Endothelial cell of umbilical vein (primary cell): Measurements from ENCODE around the gene PGAP3. TPM values are rescaled to one million over a fixed set of nuclear protein-coding genes. Genes with fewer than 3 reads are reported as not detected.

Experiments
- BruUV-seq: library from RNA; stranded (reverse); fragments of 400-500 nt; replicated peaks from 2 replicates; lab custom pipeline; 2021; lab: Mats Ljungman, UMichigan
- CTCF ChIA-PET: fragments of 300-600, 350-600 bp; sonication (Branson Sonifier 250); formaldehyde crosslinking; loops from one replicate; lab custom pipeline; 2021; ENCODE audit warnings: antibody characterized with exemption, inconsistent platforms; lab: Charles Lee
- POLR2A ChIA-PET: fragments of 300-600, 350-600 bp; sonication (Branson Sonifier 250); formaldehyde crosslinking; loops from one replicate; lab custom pipeline; 2021; ENCODE audit warnings: antibody characterized with exemption, inconsistent platforms; lab: Charles Lee
- DNase-seq: peaks from one replicate; pipeline ENCODE4 v3.0.0-alpha.2; 2011; ENCODE audit warnings: low read depth, low spot score
- FAIRE-seq: peaks from 2 replicates; lab custom pipeline; 2011; peaks lifted over from hg19 to GRCh38; lab: Jason Lieb, UNC
- H2AFZ ChIP-seq: 2 replicates; pipeline ENCODE4 v1.6.0; 2012; ENCODE audit warnings: low read depth, low read length, control low read depth, inconsistent platforms
- H3K27ac ChIP-seq: 2 replicates; pipeline ENCODE4 v1.5.1; 2011; ENCODE audit warnings: low read depth, mild to moderate bottlenecking, control low read depth, low read length, moderate library complexity; ENCODE audit not compliant: insufficient read depth
- H3K27me3 ChIP-seq, 2 experiments: 2 replicates each; pipeline versions ENCODE4 v1.6.0 to v1.6.1; 2011; ENCODE audit warnings: low read length in 2 of 2, mixed read lengths in 1 of 2; ENCODE audit not compliant: control insufficient read depth in 2 of 2, insufficient read depth in 2 of 2
- H3K36me3 ChIP-seq, 2 experiments: 2 replicates in 1 of 2; 3 replicates in 1 of 2; pipeline ENCODE4 v1.5.1; 2011; ENCODE audit warnings: low read length in 2 of 2, mild to moderate bottlenecking in 1 of 2, moderate library complexity in 1 of 2; ENCODE audit not compliant: control insufficient read depth in 2 of 2, insufficient read depth in 2 of 2; ENCODE audit errors: extremely low read depth in 1 of 2
- H3K4me1 ChIP-seq: 3 replicates; pipeline ENCODE4 v1.5.1; 2011; ENCODE audit warnings: mild to moderate bottlenecking, low read length; ENCODE audit not compliant: control insufficient read depth, insufficient read depth; ENCODE audit errors: extremely low read depth
- H3K4me2 ChIP-seq: 2 replicates; pipeline ENCODE4 v1.6.1; 2011; ENCODE audit warnings: low read length, control low read depth, mixed read lengths; ENCODE audit not compliant: insufficient read depth
- H3K4me3 ChIP-seq, 3 experiments: fragments of 200-600 bp in 1 of 3; sonication (generic), shearing (Covaris generic) in 1 of 3; replicated peaks in 1 of 3; 2 replicates each; pipeline ENCODE4 v1.5.1; 2011 to 2016; ENCODE audit warnings: control low read depth in 3 of 3, low read length in 3 of 3, mild to moderate bottlenecking in 2 of 3, inconsistent platforms in 1 of 3, low read depth in 1 of 3, moderate library complexity in 1 of 3; ENCODE audit not compliant: insufficient read depth in 1 of 3
- H3K79me2 ChIP-seq: 2 replicates; pipeline ENCODE4 v1.6.0; 2012; ENCODE audit warnings: low read length, inconsistent platforms; ENCODE audit not compliant: control insufficient read depth, insufficient read depth
- H3K9ac ChIP-seq: replicated peaks from 2 replicates; pipeline ENCODE3; 2011; ENCODE audit warnings: low read length, control low read depth; ENCODE audit not compliant: insufficient read depth; ENCODE audit errors: extremely low read depth
- H3K9me1 ChIP-seq: replicated peaks from 3 replicates; pipeline ENCODE4 v1.6.0; 2011; ENCODE audit warnings: mild to moderate bottlenecking, low read length; ENCODE audit not compliant: control insufficient read depth, insufficient read depth; ENCODE audit errors: extremely low read depth
- H3K9me3 ChIP-seq: replicated peaks from 2 replicates; pipeline ENCODE4 v1.5.1; 2012; ENCODE audit warnings: low read length, inconsistent platforms; ENCODE audit not compliant: control insufficient read depth, insufficient read depth
- H4K20me1 ChIP-seq: replicated peaks from 2 replicates; pipeline ENCODE3; 2011; ENCODE audit warnings: mild to moderate bottlenecking, low read length; ENCODE audit not compliant: control insufficient read depth, insufficient read depth; ENCODE audit errors: extremely low read depth
- EZH2 ChIP-seq: IDR thresholded peaks from 2 replicates; pipeline ENCODE4 v1.6.1; 2012; ENCODE audit warnings: borderline replicate concordance, low read depth, mild to moderate bottlenecking, moderate library complexity, low read length, inconsistent platforms; ENCODE audit not compliant: severe bottlenecking
- FOS ChIP-seq: IDR thresholded peaks from 2 replicates; pipeline ENCODE4 v1.6.1; 2011; ENCODE audit warnings: mild to moderate bottlenecking, low read length, moderate library complexity, borderline replicate concordance; ENCODE audit not compliant: insufficient read depth
- GATA2 ChIP-seq: IDR thresholded peaks from 2 replicates; pipeline ENCODE4 v1.7.0; 2011; ENCODE audit warnings: low read depth, mild to moderate bottlenecking, moderate library complexity, mixed read lengths, low read length; ENCODE audit not compliant: insufficient read length, insufficient read depth
- JUN ChIP-seq: IDR thresholded peaks from 2 replicates; pipeline ENCODE4 v1.6.1; 2011; ENCODE audit warnings: borderline replicate concordance, low read depth; ENCODE audit not compliant: insufficient read length, insufficient read depth
- MYC ChIP-seq: IDR thresholded peaks from one replicate; pipeline ENCODE4 v1.6.1; 2011; ENCODE audit warnings: mild to moderate bottlenecking, low read depth, low read length
- POLR2A ChIP-seq: IDR thresholded peaks from 2 replicates; pipeline ENCODE4 v1.6.1; 2012; ENCODE audit warnings: low read depth, mild to moderate bottlenecking, control low read depth, low read length
- POLR2AphosphoS5 ChIP-seq: IDR thresholded peaks from 2 replicates; pipeline ENCODE4 v1.6.1; 2012; ENCODE audit warnings: low read depth, mild to moderate bottlenecking, control low read depth, low read length, moderate library complexity; ENCODE audit not compliant: insufficient read depth
- dilution Hi-C: fragments of 300-500 bp; cut with MboI; formaldehyde crosslinking; loops from one replicate; pipeline ENCODE4 v1.15.0; 2019; ENCODE audit warnings: low sequenced_read_pairs; ENCODE audit not compliant: extremely low pct_ligation_motif_present
- intact Hi-C: fragments of 100-400 bp; cut with micrococcal nuclease; formaldehyde crosslinking; loops from one replicate; pipeline ENCODE4 v1.10.0; 2022
- polyA plus RNA-seq, 4 experiments: library from polyadenylated mRNA; depleted of rRNA in 3 of 4; stranded (reverse) in 3 of 4; unstranded in 1 of 4; fragments of >200 nt; gene quantifications; 2 replicates each; pipeline versions ENCODE4 v1.2.1 to v1.2.3, GENCODE V29; 2011 to 2012; ENCODE audit warnings: missing spikeins in 1 of 4
- total RNA-seq: library from RNA; stranded (reverse); gene quantifications from 2 replicates; pipeline ENCODE4 v1.2.3, GENCODE V29; 2021
- TF ChIP-seq, protein P1 (sequence below): IDR thresholded peaks from 2 replicates; pipeline ENCODE4 v1.6.1; 2011; ENCODE audit not compliant: insufficient read depth, insufficient read length
- TF ChIP-seq, protein P2 (sequence below), 2 donors: IDR thresholded peaks; 1 replicate in 1 of 2; 2 replicates in 1 of 2; pipeline ENCODE4 v1.5.1; 2011; ENCODE audit warnings: low read length in 2 of 2, mild to moderate bottlenecking in 2 of 2, moderate library complexity in 2 of 2, control low read depth in 1 of 2, inconsistent platforms in 1 of 2, low read depth in 1 of 2; ENCODE audit not compliant: insufficient read depth in 1 of 2; ENCODE audit errors: extremely low read depth in 1 of 2

PGAP3 gene
- total and polyA plus RNA-seq, 2 donors (not counting 3 experiments of a cell fraction or from before 2014, with no cell fraction given), result 6.4 to 14.9 TPM

DNA sequence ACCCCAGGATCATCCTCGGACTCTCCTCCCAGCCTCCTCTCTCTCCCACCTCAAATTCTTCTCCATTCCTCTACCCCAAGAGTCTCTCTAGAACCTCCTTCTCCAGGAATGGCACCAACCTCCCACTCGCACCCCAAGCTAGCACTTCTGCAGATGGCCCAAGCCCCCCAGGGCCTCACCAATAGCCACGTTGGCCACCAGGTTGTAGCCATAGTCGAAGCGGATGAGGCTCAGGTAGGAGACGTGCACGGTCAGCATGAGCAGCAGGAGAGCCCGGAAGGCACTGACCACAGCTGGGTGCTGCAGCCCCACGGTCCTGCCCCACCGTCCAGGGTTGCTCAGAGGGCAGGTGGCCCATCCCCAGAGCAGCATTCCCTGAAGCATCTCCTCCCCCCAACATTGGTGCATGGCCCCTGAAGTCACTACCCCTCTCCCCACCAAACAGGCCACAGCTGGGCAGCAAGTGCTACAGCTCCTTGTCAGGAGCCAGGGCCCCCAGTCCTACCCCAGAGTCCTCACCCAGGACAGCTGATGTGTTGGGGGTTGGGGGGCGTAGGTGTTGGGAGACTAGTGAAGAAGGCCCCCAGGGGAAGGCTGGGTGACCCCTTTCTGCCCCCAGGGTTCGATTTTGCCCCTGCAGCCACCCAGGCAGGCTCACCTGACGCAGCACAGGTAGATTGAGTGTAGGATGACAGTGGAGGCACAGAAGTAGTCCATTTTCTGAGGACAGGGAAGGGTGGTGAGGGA, 14.3 kb downstream of the PGAP3 start:
- H3K27ac ChIP-seq, result no peak overlapping the region
- POLR2A ChIA-PET, result no interaction called here
- H3K4me3 ChIP-seq, result no peak overlapping the region
- H4K20me1 ChIP-seq, result no peaks in the 10 kb centered on the region
- FAIRE-seq (no peak), DNase-seq (no peak)
- dilution Hi-C loops, result no loop called here
- H3K4me1 ChIP-seq, result no peaks in the 10 kb centered on the region
- no peaks in the 10 kb centered on the region for H3K36me3 ChIP-seq
- H3K9ac ChIP-seq, result no peak overlapping the region
- peaks cover 0 to 2% of the 10 kb centered on the region in 2 experiments for H3K27me3 ChIP-seq
- no peak overlapping the region for H3K4me2 ChIP-seq
- CTCF ChIA-PET, result interaction anchor here (0.6 to 13.1 kb wide), 5 partner anchors 20 to 1092 kb away, joined by 3 to 291 read pairs (median 5); no protein-coding TSS in a partner anchor
- TF ChIP-seq, protein P1, sequence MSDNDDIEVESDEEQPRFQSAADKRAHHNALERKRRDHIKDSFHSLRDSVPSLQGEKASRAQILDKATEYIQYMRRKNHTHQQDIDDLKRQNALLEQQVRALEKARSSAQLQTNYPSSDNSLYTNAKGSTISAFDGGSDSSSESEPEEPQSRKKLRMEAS, result no peak
- TF ChIP-seq FOS (no peak), POLR2AphosphoS5 (no peak), JUN (no peak), MYC (no peak), EZH2 (no peak), GATA2 (no peak), POLR2A (no peak)
- TF ChIP-seq, protein P2, sequence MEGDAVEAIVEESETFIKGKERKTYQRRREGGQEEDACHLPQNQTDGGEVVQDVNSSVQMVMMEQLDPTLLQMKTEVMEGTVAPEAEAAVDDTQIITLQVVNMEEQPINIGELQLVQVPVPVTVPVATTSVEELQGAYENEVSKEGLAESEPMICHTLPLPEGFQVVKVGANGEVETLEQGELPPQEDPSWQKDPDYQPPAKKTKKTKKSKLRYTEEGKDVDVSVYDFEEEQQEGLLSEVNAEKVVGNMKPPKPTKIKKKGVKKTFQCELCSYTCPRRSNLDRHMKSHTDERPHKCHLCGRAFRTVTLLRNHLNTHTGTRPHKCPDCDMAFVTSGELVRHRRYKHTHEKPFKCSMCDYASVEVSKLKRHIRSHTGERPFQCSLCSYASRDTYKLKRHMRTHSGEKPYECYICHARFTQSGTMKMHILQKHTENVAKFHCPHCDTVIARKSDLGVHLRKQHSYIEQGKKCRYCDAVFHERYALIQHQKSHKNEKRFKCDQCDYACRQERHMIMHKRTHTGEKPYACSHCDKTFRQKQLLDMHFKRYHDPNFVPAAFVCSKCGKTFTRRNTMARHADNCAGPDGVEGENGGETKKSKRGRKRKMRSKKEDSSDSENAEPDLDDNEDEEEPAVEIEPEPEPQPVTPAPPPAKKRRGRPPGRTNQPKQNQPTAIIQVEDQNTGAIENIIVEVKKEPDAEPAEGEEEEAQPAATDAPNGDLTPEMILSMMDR (IDR thresholded peaks at IDR 0.05; ENCODE audit: extremely low read depth in 1 of 2, insufficient read depth in 1 of 2, low read depth in 1 of 2, low read length in 2 of 2), result no peak
- no peak overlapping the region for H2AFZ ChIP-seq
- no peaks in the 10 kb centered on the region for H3K9me3 ChIP-seq
- intact Hi-C loops, result no loop called here
- H3K9me1 ChIP-seq, result no peaks in the 10 kb centered on the region
- BruUV-seq, result no TSS peak
- no peaks in the 10 kb centered on the region for H3K79me2 ChIP-seq
